GM12875 (cell line): ENCODE measurements around the gene SLC26A11.
"Not testable (repeated sequence)": the region's sequence is repeated elsewhere in the genome, so short reads cannot be mapped to it uniquely, and the experiment has no call there.

Source experiments
- H3K4me3 ChIP-seq: one replicate; pipeline ENCODE4 v1.5.1; 2011; ENCODE audit warnings: low read depth, low read length, control low read depth
- CTCF ChIP-seq: IDR thresholded peaks from 2 replicates; pipeline ENCODE4 v1.5.1; 2011; ENCODE audit warnings: low read depth, mild to moderate bottlenecking, control low read depth, inconsistent platforms, low read length, moderate library complexity, borderline replicate concordance; ENCODE audit not compliant: insufficient read depth

The SLC26A11 gene

DNA sequence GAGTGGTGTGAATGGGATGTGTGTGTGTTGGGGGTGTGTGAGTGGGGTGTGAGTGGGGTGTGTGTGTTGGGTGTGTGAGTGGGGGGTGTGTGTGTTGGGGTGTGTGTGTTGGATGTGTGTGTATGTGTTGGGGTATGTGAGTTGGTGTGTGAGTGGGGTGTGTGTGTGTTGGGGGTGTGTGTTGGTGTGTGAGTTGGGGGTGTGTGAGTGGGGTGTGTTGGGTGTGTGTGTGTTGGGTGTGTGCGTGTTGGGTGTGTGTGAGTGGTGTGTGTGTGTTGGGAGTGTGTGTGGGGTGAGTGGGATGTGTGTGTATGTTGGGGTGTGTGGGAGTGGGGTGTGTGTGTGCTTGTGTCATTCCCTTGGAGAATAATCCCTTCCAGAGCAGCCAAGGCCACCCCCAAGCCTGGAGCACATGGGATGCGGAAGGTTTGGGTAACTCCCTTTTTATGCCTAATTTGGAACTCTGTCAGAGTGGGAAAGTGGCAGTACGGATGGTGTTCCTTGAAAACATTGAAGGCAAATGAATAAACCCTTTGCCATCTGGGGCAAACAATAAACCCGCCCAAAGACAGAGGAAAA lies 54.7 kb downstream of the SLC26A11 start:
- no peak for TF ChIP-seq CTCF
- H3K4me3 ChIP-seq, result no peak overlapping the region

- not testable (repeated sequence) for H3K4me3 ChIP-seq
These were observed 55.6 kb downstream of the SLC26A11 start for GRCh38 chr17:80275857-80276256.

- TF ChIP-seq CTCF, result no peak
- H3K4me3 ChIP-seq, result no peak overlapping the region
These were observed 57.8 kb downstream of the SLC26A11 start for GRCh38 chr17:80277751-80278671.

GRCh38 chr17:80279895-80280294 lies 59.7 kb downstream of the SLC26A11 start:
- H3K4me3 ChIP-seq, result no peak overlapping the region
- no peak for TF ChIP-seq CTCF

- no peak for TF ChIP-seq CTCF
- no peak overlapping the region for H3K4me3 ChIP-seq
These were observed 61.3 kb downstream of the SLC26A11 start for GRCh38 chr17:80281516-80281915.

DNA sequence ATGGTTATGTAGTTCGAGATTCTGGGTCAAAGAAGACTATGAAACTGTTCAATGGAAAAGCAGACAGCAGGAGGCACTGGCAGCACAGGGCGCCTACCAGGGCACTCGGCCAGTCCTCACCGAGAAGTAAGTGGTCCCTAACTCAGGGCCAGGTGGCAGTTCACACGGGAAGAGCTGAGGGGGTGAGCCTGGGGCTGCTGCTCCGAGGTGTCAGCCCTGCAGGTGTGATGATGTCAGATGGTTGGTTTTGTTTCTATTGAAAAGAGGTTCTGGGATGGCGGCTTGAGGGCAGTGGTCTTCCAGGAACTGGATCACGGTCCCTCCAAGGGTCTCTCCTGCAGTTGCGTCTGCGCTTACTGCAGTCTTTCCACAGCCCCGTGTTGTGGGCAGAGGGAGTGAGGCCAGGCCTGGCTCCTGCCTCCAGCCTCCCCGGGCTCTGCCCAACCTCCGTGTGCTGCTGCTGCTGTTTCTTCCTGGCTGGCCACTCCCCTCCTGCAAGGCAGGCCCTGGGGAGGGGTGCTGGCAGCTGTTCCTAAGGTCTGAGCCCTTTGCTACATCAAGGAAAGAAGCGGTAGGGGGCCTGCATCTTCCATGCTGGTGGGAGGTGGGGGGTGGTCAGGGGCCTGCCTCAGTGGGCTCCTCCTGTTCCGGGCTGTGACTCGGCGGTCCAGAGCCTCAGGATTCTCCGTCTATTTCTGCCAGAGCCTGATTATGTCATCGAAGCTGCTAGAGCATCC lies 63.1 kb downstream of the SLC26A11 start:
- H3K4me3 ChIP-seq, result no peak overlapping the region
- TF ChIP-seq CTCF, result no peak

- H3K4me3 ChIP-seq, result no peak overlapping the region
- TF ChIP-seq CTCF, result no peak
These were observed 64.4 kb downstream of the SLC26A11 start for GRCh38 chr17:80284631-80285030.
